HG02610 (cell line): ENCODE results near the gene FABP3.

Experiments used
- ATAC-seq: cut with Tn5 transposase; IDR thresholded peaks from one replicate; pipeline ENCODE4 v1.9.1; 2021; ENCODE audit warnings: mild to moderate bottlenecking, moderate library complexity; ENCODE audit not compliant: unreplicated experiment

The FABP3 gene

GRCh38 chr1:31324992-31325391 is 47.9 kb downstream of the FABP3 start:
- ATAC-seq = no peak

GRCh38 chr1:31324093-31324492 is 48.8 kb downstream of the FABP3 start:
- no peak for ATAC-seq

GRCh38 chr1:31318146-31318545 is 54.7 kb downstream of the FABP3 start:
- ATAC-seq = no peak

GRCh38 chr1:31315902-31316301 is 57.0 kb downstream of the FABP3 start:
- ATAC-seq = no peak
